ENCODE results near the gene RIPPLY1.

GRCh38 chrX:106912864-106913263, 9.7 kb upstream of the RIPPLY1 start:
- TF ChIP-seq, protein P1, sequence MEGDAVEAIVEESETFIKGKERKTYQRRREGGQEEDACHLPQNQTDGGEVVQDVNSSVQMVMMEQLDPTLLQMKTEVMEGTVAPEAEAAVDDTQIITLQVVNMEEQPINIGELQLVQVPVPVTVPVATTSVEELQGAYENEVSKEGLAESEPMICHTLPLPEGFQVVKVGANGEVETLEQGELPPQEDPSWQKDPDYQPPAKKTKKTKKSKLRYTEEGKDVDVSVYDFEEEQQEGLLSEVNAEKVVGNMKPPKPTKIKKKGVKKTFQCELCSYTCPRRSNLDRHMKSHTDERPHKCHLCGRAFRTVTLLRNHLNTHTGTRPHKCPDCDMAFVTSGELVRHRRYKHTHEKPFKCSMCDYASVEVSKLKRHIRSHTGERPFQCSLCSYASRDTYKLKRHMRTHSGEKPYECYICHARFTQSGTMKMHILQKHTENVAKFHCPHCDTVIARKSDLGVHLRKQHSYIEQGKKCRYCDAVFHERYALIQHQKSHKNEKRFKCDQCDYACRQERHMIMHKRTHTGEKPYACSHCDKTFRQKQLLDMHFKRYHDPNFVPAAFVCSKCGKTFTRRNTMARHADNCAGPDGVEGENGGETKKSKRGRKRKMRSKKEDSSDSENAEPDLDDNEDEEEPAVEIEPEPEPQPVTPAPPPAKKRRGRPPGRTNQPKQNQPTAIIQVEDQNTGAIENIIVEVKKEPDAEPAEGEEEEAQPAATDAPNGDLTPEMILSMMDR (conservative IDR thresholded peaks at IDR 0.05), result no peak
- TF ChIP-seq ZFX (IDR thresholded peaks at IDR 0.05), result no peak
